SK-N-DZ (cell line): ENCODE results near the gene BET1.
A peak's percentile ranks its signal among the peaks of the same experiment; 100 is the strongest.

ENCODE experiments used
- DNase-seq: peaks from one replicate; pipeline ENCODE4 v3.0.0-alpha.2; 2015; ENCODE audit warnings: low spot score

BET1 gene

GRCh38 chr7:93958216-93958615 lies 45.9 kb downstream of the BET1 start:
- DNase-seq: peak; percentile 13

- DNase-seq: no peak
Measured at GRCh38 chr7:93957767-93958166, 46.4 kb downstream of the BET1 start.

GRCh38 chr7:93955304-93955703 lies 48.9 kb downstream of the BET1 start:
- no peak for DNase-seq

GRCh38 chr7:93949423-93949822 lies 54.7 kb downstream of the BET1 start:
- no peak for DNase-seq

- DNase-seq: peak; percentile 31
Measured at GRCh38 chr7:93948873-93949272, 55.3 kb downstream of the BET1 start.

GRCh38 chr7:93948106-93948505 lies 56.0 kb downstream of the BET1 start:
- DNase-seq: no peak

- DNase-seq: no peak
Measured at GRCh38 chr7:93945756-93946535, 58.2 kb downstream of the BET1 start.

GRCh38 chr7:93945083-93945482 lies 59.1 kb downstream of the BET1 start:
- no peak for DNase-seq

- DNase-seq: no peak
Measured at GRCh38 chr7:93944673-93945072, 59.5 kb downstream of the BET1 start.

GRCh38 chr7:93943816-93944540 lies 60.2 kb downstream of the BET1 start:
- no peak for DNase-seq
